Measurements from ENCODE around the gene MMP8.

- no peak for TF ChIP-seq POLR2AphosphoS5 (IDR thresholded peaks at IDR 0.05; ENCODE audit: low read depth, low read length)
- no peak for TF ChIP-seq TAF1 (IDR thresholded peaks at IDR 0.05; ENCODE audit: borderline replicate concordance, low read depth, low read length)
Observed at GRCh38 chr11:102724904-102725500, at the start of gene MMP8.

Measured in GM12892 (cell line).